Activated CD4-positive, alpha-beta T cell treated with anti-CD3 and anti-CD28 coated beads for 48 hours (primary cell): ENCODE data around the gene FEN1.

Experiments used
- DNase-seq: peaks from one replicate; pipeline ENCODE4 v3.0.0-alpha.2; 2020

Gene FEN1

GRCh38 chr11:61776561-61777075, 16.1 kb upstream of the FEN1 start:
- peak; percentile 85 for DNase-seq

- peak; percentile 68 for DNase-seq
These were observed 15.2 kb upstream of the FEN1 start for GRCh38 chr11:61777234-61778090.

GRCh38 chr11:61778357-61778886, 14.3 kb upstream of the FEN1 start:
- no peak for DNase-seq

DNA sequence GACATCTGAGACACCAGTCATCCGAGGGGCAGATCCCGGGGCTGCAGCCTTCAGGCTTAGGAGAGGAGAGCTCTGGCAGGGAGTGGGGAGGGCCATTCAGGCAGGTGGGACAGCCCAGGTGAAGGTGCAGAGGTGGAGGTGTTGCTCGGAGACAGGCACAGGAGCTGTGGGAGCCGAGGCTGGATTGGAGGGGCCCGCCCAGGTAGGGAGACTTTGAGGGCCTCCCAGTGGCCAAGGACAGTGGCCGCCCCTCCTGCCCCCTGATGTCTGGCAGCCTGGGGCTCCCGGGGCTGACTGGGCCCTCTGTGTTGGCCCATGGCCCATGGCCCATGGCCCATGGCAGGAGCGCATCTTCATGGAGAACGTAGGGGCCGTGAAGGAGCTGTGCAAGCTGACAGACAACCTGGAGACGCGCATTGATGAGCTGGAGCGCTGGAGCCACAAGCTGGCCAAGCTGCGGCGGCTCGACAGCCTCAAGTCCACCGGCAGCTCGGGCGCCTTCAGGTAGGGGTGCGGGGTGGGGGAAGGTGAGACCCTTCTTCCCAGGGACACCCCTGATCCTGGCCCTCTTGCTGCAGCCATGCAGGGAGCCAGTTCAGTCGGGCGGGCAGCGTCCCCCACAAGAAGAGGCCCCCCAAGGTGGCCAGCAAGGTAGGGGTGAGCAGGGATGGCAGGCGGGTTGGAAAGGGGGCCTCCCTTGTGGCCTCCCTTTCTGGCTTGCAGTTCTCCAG, 13.6 kb upstream of the FEN1 start:
- DNase-seq, result no peak

GRCh38 chr11:61779666-61780525, 12.8 kb upstream of the FEN1 start:
- DNase-seq, result no peak

DNA sequence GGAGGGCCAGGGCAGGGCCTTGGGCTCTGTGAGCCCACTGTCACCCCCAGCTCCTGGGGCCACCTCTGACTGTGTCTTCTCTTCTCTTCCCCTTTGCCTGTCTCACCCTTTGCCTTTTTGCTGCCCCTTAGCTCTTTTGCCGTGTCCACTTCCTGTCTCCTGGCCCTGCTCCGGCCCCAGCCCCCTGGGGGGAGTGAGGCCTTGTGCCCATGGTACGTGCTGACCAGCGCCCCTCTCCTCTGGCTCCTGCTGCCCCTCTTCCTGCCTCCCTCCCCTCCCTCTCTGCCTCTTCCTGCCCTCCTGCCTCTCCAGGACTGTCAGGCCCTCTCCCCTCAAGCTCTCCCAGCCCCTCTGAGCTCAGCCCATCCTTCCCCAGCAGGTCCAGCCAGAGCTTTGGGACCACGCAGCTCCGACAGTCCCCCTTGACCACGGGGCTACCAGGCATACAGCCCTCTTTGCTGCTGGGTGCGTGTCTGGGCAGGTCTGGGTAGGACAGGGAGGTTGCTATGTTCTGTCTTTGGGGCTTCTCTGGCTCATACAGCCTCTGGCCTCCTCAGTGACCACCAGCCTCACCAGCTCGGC, 12.0 kb upstream of the FEN1 start:
- DNase-seq, result no peak

- DNase-seq, result no peak
These were observed 11.1 kb upstream of the FEN1 start for GRCh38 chr11:61781585-61781984.

GRCh38 chr11:61782299-61782698, 10.4 kb upstream of the FEN1 start:
- no peak for DNase-seq

DNA sequence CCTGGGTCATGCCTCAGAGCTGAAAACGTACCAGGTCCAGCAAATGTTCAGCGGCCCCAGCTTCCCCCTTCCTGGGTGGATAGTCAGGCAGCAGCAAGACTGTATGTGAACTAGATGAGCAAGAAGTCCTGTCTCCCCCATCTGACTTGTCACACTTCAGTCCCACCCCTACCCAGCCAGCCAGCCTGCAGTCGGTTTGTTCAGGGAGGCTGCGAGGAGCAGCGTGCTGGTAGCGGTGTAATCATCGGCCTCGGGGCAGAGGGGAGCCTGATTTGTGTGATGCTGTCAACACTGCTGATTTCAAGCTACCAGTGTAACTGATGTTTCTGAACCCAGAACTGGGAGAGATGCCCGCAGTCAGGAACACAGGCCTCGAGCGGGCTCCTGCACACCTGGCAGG, 9.9 kb upstream of the FEN1 start:
- no peak for DNase-seq

GRCh38 chr11:61783717-61784505, 8.8 kb upstream of the FEN1 start:
- DNase-seq, result no peak

DNA sequence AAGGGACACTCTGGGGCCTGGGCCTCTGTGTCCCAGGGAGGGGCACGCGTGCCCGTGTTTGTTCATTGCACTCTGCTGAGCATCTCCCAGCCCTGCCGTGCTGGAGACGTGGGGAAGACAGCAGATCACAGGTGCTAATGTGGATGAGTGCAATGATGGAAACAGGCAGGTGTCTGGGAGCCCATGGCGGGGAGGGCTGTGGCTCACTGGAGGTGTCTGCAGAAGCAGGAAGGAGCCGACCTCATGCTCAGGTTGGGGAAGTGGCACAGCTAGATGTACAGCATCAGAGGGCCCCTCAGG, 8.3 kb upstream of the FEN1 start:
- no peak for DNase-seq

DNA sequence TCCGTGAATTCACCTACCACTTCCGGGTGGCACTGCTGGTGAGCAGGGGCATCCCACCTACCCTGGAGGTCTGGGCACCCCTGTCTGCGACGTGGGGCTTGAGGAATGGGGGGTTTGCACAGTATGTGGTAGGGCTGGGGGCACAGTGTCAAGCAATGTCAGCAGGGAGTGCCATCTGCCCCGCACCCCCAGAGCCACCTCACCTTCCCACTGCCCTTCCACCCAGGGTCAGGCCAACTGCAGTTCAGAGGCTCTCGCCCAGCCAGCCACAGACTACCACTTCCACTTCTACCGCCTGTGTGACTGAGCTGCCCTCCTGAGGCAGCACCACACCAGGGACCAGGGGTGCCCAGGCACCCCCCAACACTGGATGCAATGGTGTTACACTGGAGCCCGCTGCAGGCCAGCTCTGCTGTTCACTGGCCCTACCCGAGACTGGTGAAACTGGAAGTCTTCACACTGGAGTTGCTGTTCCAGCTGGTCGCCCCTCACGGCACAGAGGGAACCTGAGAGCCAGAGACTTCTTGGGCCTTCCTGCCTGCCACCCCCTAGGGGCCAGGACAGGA, 6.8 kb upstream of the FEN1 start:
- no peak for DNase-seq

GRCh38 chr11:61787928-61788491, 4.7 kb upstream of the FEN1 start:
- DNase-seq, result peak; percentile 21

DNA sequence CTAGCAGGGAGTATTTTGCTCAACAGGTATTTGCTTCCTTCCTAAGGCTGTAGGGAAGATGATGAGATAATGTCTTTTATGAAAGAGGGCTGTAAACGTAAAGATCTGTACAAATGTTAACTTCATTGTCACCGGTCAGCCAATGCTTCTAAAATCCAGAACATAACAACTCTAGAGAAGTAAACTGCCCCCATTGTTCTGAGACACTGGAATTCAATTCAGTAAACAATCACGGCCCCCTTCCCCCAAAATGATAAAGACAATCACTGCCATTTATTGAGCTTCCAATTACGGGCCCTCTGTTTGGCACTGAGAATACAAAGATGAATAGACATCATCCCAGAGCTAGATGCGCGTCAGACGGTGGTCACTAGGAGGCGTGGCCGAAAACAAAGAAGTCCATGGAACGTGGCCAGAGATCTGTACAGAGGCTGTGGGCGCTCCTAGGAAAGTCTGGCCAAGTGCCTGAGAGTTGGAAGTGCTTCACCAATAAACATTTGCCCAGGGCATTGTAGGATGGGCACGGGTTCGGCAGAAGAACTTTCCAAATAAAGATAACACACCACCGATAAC, 888 bp upstream of the FEN1 start:
- peak; percentile 72 for DNase-seq

DNA sequence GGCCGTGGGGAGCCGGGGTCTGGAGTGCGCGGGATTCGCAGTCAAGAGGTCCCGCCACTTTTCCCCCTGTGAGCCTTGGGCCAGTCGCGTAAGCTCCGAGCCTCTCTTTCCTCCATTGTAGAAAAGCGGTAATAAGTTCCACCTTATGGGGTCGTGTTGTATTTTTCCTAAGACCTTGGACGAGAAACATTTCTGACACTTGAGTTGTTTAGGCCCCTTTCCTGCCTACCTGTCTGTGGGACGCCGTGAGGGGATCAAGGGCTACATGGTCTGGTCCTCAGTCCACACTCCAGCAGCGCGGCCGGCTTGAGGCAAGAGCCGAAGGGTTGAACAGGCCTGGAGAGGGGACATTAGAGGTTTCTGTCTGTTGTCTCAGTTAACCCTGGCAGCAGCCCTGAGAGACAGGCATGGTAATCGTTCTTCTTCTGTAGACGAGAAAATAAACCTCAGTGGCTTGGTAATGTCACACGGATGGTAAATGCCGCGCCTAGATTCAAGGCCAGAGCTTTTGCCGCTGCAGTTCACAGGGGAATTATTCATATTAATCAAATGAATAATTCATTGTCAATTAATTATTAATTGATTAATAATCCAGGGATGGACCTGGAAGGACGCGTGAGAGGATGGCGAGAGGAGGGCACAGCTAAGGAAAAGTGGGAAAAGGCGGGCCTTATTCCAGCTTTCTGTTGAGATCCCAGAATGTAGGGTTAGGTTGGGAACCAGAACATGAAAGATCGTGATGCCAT, 545 bp downstream of the FEN1 start:
- peak; percentile 30 for DNase-seq

DNA sequence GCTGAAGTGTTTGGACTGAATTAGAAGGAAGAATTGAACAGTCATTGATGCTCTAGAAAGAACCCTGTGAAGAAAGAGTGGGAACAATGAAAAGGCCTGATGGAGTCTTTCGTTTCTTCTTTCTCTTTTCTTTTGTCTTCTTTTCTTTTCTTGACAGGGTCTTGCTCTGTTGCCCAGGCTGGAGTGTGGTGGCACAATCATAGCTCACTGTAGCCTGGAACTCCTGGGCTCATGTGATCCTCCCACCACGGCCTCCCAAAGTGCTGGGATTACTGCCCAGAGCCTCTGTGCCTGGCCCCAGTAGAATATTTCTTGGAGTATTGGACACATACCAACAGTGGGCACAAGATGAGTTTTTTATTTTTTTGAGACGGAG, 1.1 kb downstream of the FEN1 start:
- DNase-seq, result no peak

DNA sequence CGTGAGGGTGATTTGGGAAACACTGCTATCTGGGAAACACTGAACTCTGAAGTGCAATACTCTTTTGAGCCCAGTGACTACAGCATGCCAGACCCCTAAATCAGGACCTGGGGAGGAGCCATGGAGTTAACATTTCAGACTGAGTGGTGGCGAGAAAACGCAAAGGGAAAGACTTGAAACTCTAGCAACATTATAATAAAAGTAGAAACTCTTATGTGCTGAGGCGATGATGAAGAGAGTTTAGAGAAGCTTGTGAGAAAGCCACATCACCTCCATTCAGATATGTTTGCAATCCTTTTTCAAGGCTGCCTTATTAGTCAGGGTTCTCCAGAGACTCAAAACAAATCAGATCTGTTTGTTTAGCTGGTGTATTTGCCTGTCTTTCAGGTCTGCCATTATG, 1.9 kb downstream of the FEN1 start:
- DNase-seq, result no peak

DNA sequence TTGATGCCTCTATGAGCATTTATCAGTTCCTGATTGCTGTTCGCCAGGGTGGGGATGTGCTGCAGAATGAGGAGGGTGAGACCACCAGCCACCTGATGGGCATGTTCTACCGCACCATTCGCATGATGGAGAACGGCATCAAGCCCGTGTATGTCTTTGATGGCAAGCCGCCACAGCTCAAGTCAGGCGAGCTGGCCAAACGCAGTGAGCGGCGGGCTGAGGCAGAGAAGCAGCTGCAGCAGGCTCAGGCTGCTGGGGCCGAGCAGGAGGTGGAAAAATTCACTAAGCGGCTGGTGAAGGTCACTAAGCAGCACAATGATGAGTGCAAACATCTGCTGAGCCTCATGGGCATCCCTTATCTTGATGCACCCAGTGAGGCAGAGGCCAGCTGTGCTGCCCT, 2.7 kb downstream of the FEN1 start:
- no peak for DNase-seq

DNA sequence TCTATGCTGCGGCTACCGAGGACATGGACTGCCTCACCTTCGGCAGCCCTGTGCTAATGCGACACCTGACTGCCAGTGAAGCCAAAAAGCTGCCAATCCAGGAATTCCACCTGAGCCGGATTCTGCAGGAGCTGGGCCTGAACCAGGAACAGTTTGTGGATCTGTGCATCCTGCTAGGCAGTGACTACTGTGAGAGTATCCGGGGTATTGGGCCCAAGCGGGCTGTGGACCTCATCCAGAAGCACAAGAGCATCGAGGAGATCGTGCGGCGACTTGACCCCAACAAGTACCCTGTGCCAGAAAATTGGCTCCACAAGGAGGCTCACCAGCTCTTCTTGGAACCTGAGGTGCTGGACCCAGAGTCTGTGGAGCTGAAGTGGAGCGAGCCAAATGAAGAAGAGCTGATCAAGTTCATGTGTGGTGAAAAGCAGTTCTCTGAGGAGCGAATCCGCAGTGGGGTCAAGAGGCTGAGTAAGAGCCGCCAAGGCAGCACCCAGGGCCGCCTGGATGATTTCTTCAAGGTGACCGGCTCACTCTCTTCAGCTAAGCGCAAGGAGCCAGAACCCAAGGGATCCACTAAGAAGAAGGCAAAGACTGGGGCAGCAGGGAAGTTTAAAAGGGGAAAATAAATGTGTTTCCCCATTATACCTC, 3.3 kb downstream of the FEN1 start:
- DNase-seq, result no peak
